Measurements from ENCODE around the gene KANSL1. TPM values are rescaled to one million over a fixed set of nuclear protein-coding genes. Genes with fewer than 3 reads are reported as not detected.

Gene KANSL1
- total and polyA plus RNA-seq, 8 donors: 24.6 to 86.6 (median 48.2) TPM

DNA sequence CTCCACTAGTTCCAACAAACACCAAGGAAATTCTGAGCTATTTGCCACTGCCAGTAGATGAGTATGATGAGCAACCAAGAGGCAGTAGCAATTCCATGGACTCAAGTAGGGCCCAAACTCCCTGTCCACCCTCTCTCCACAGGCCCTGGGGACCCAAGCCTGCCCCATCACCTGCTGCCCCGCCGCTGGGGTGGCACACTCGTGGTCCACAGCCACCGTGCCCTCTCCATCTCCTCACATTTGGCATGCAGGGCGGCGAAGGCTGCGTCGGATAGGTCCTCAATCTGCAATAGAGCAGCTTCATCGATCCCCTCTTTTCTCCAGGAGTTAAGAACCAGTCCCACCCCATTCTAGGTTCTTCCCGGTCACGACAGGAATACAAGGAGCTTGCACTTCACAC is 160.3 kb downstream of the KANSL1 start:
- peak overlapping the region in 3 of 4 donors; percentile 39 to 69 (median 44) for H3K27ac ChIP-seq
- FAIRE-seq: no peak
- intact Hi-C loops (cut with DNase I): no loop called here

GRCh38 chr17:46031920-46032319 is 161.3 kb downstream of the KANSL1 start:
- Histone ChIP-seq H3K27me3 (no peaks in the 10 kb centered on the region), H3K9me3 (no peaks in the 10 kb centered on the region), H3K4me1 (peaks cover 34 to 60% (median 51%) of the 10 kb centered on the region in 3 donors), H3K27ac (peak overlapping the region in 2 of 4 donors; percentile 16 to 39), H3K36me3 (peaks cover 0 to 23% (median 11%) of the 10 kb centered on the region in 3 donors), H3K4me3 (no peak overlapping the region)
- ATAC-seq (no peak), DNase-seq (peak in 1 of 6 donors; percentile 61), FAIRE-seq (no peak)
- WGBS, 2 donors: 55 to 83% methylated on average over 8 of the region's 8 CpGs
- TF ChIP-seq, protein P1, sequence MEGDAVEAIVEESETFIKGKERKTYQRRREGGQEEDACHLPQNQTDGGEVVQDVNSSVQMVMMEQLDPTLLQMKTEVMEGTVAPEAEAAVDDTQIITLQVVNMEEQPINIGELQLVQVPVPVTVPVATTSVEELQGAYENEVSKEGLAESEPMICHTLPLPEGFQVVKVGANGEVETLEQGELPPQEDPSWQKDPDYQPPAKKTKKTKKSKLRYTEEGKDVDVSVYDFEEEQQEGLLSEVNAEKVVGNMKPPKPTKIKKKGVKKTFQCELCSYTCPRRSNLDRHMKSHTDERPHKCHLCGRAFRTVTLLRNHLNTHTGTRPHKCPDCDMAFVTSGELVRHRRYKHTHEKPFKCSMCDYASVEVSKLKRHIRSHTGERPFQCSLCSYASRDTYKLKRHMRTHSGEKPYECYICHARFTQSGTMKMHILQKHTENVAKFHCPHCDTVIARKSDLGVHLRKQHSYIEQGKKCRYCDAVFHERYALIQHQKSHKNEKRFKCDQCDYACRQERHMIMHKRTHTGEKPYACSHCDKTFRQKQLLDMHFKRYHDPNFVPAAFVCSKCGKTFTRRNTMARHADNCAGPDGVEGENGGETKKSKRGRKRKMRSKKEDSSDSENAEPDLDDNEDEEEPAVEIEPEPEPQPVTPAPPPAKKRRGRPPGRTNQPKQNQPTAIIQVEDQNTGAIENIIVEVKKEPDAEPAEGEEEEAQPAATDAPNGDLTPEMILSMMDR (IDR thresholded peaks at IDR 0.05): no peak
- intact Hi-C loops (cut with DNase I): no loop called here

More for the DNA sequence above, 160.3 kb downstream of the KANSL1 start:
- Histone ChIP-seq H3K36me3 (peaks cover 0 to 30% (median 20%) of the 10 kb centered on the region in 3 donors), H3K4me1 (peaks cover 31 to 50% (median 44%) of the 10 kb centered on the region in 3 donors), H3K4me3 (no peak overlapping the region), H3K27me3 (no peaks in the 10 kb centered on the region), H3K9me3 (no peaks in the 10 kb centered on the region)
- TF ChIP-seq, protein P1 (IDR thresholded peaks at IDR 0.05): no peak
- no peak for ATAC-seq
- no peak for DNase-seq
- 65 to 92% methylated on average over 11 of the region's 11 CpGs for WGBS, 2 donors

GRCh38 chr17:46031440-46031839 is 161.8 kb downstream of the KANSL1 start:
- peaks cover 38 to 65% (median 56%) of the 10 kb centered on the region in 3 donors for H3K4me1 ChIP-seq
- no peaks in the 10 kb centered on the region for H3K27me3 ChIP-seq
- TF ChIP-seq, protein P1 (IDR thresholded peaks at IDR 0.05): no peak
- intact Hi-C loops (cut with DNase I): no loop called here
- no peak for ATAC-seq
- H3K9me3 ChIP-seq: no peaks in the 10 kb centered on the region
- peak overlapping the region in 3 of 4 donors; percentile 2 to 39 (median 16) for H3K27ac ChIP-seq
- FAIRE-seq: no peak
- H3K4me3 ChIP-seq: no peak overlapping the region
- 73 to 96% methylated on average over 16 of the region's 16 CpGs for WGBS, 2 donors
- DNase-seq: peak in 2 of 6 donors; percentile 17 to 77
- peaks cover 0 to 18% (median 8%) of the 10 kb centered on the region in 3 donors for H3K36me3 ChIP-seq

- DNase-seq (peak in 1 of 6 donors; percentile 14), FAIRE-seq (no peak), ATAC-seq (no peak)
- H3K27me3 ChIP-seq: no peaks in the 10 kb centered on the region
- no peak overlapping the region for H3K4me3 ChIP-seq
- intact Hi-C loops (cut with DNase I): no loop called here
- H3K9me3 ChIP-seq: no peaks in the 10 kb centered on the region
- TF ChIP-seq, protein P1 (IDR thresholded peaks at IDR 0.05): no peak
- peaks cover 0 to 12% (median 5%) of the 10 kb centered on the region in 3 donors for H3K36me3 ChIP-seq
- peaks cover 37 to 69% (median 59%) of the 10 kb centered on the region in 3 donors for H3K4me1 ChIP-seq
- H3K27ac ChIP-seq: peak overlapping the region in 2 of 4 donors; percentile 50 to 77
- WGBS, 2 donors: 44 to 51% methylated on average over 3 of the region's 3 CpGs
Observed at GRCh38 chr17:46030752-46031151, 162.5 kb downstream of the KANSL1 start.

- H3K9me3 ChIP-seq: no peaks in the 10 kb centered on the region
- WGBS, 2 donors: 44 to 49% methylated on average over 6 of the region's 6 CpGs
- peak in 1 of 6 donors; percentile 48 for DNase-seq
- no peak for FAIRE-seq
- H3K4me3 ChIP-seq: no peak overlapping the region
- intact Hi-C loops (cut with DNase I): no loop called here
- H3K27me3 ChIP-seq: no peaks in the 10 kb centered on the region
- TF ChIP-seq, protein P1 (IDR thresholded peaks at IDR 0.05): no peak
- peak in 1 of 4 donors; percentile 1 for ATAC-seq
- H3K4me1 ChIP-seq: peaks cover 35 to 64% (median 59%) of the 10 kb centered on the region in 3 donors
- H3K36me3 ChIP-seq: peaks cover 0 to 12% (median 5%) of the 10 kb centered on the region in 3 donors
- H3K27ac ChIP-seq: peak overlapping the region in 2 of 4 donors; percentile 52 to 77
Observed at GRCh38 chr17:46029627-46030026, 163.6 kb downstream of the KANSL1 start.

All from pancreas (tissue), 10 donors.